Astrocyte of the spinal cord (primary cell): ENCODE data around the gene SLC12A8.

ENCODE experiments used
- DNase-seq: peaks from one replicate; pipeline ENCODE4 v3.0.0; 2011; ENCODE audit warnings: low read depth, low spot score
- H3K4me3 ChIP-seq: 2 replicates; pipeline ENCODE4 v1.5.1; 2011; ENCODE audit warnings: low read depth, mild to moderate bottlenecking, low read length, moderate library complexity
- CTCF ChIP-seq: IDR thresholded peaks from 2 replicates; pipeline ENCODE4 v1.5.1; 2012; ENCODE audit warnings: low read depth, mild to moderate bottlenecking, low read length, inconsistent platforms
- in situ Hi-C: cut with HindIII; loops from 2 replicates; pipeline ENCODE4 v1.10.0; 2017; ENCODE audit warnings: low sequenced_read_pairs

SLC12A8 gene

DNA sequence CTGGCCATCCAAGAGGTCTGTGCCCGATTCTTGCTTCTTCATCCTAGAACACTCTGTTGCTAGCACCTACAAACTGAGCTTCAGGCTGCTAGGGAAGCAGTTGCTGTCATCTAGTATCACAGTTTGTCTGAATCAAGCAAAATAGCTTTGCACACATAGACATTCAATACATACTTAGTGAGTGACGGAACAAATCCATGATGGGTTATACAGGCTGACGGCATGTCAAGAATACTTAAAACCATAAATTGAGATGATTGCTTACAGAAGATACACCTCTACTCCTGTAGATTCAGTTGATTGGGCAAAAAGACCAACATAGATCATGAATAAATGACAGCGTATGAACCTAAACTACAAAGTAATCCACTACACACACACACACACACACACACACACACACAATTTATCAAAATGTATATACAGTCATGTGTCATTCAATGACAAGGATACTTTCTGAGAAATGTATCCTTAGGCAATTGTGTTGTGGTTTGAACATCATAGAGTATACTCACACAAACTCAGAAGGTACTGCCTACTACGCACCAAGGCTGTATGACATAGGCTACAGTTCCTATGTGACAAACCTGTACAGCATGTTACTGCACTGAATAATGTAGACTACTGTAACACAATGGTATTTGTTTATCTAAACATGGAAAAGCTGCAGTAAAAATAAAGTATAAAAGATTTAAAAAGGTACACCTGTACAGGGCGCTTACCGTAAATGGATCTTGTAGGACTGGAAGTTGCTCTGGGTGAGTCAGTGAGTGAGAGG is 142.4 kb downstream of the SLC12A8 start:
- in situ Hi-C loops: no loop called here
- no peak for TF ChIP-seq CTCF
- DNase-seq: no peak
- no peak overlapping the region for H3K4me3 ChIP-seq

DNA sequence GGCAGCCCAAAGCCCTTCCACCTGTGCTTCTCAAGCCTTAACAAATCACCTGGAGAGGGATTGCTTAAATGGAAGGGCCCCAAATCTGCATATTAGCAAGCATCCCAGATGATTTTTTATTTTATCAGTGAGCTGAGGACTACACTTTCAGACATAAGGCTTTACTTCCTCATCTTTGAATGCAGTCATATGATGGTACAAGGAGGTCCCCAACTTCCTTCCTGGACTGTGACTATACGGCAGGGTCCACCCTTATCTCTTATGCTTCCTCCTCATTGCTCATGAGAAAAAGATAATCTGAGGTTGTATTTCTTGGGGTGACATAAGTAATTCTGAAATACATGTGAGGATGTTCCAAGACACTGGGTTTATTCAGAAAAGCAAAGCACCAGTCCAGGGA is 143.1 kb downstream of the SLC12A8 start:
- TF ChIP-seq CTCF: no peak
- no peak for DNase-seq
- in situ Hi-C loops: no loop called here
- no peak overlapping the region for H3K4me3 ChIP-seq

- no peak overlapping the region for H3K4me3 ChIP-seq
- in situ Hi-C loops: no loop called here
- DNase-seq: no peak
- no peak for TF ChIP-seq CTCF
Observed at GRCh38 chr3:125068265-125068664, 144.3 kb downstream of the SLC12A8 start.

DNA sequence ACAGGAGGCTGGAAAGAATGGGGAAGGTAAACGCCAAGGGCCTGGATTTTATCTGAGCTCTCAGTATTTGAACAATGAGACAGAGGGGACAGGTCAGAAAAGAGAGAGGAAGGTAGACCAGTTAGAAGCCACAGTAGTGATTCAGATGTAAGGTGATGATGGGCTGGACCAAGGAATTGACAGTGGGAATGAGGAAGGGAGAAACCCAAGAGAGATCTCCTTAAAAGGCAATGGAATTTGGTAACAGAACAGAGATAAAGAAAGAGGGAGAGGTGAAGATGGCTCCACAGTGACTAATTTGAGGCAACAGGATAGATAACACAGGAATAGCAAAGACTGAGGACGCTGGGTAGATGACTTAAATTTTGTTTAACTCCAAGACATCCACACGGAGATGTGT is 145.3 kb downstream of the SLC12A8 start:
- in situ Hi-C loops: no loop called here
- DNase-seq: no peak
- H3K4me3 ChIP-seq: no peak overlapping the region
- no peak for TF ChIP-seq CTCF

- no peak for TF ChIP-seq CTCF
- peak; percentile 91 for DNase-seq
- in situ Hi-C loops: no loop called here
- H3K4me3 ChIP-seq: no peak overlapping the region
Observed at GRCh38 chr3:125062904-125063618, 149.5 kb downstream of the SLC12A8 start.

GRCh38 chr3:125061646-125062045 is 150.9 kb downstream of the SLC12A8 start:
- no peak overlapping the region for H3K4me3 ChIP-seq
- no peak for DNase-seq
- TF ChIP-seq CTCF: no peak
- in situ Hi-C loops: no loop called here
